Tibial nerve (tissue), 3 donors: ENCODE results near the gene NFAM1.

Experiments used
- POLR2A ChIP-seq, 2 donors: fragments of 450-650 bp; IDR thresholded peaks; one replicate each; pipeline ENCODE4 v1.6.1; 2017; ENCODE audit warnings: antibody characterized with exemption in 2 of 2, mild to moderate bottlenecking in 2 of 2, moderate library complexity in 2 of 2
- TF ChIP-seq, protein P1 (sequence below), 5 experiments: fragments of 200-600 bp in 3 of 5; fragments of 450-650 bp in 2 of 5; sonication (generic) in 3 of 5; IDR thresholded peaks; one replicate each; pipeline ENCODE4 v1.5.1; 2016 to 2019; ENCODE audit warnings: antibody characterized with exemption in 5 of 5, mild to moderate bottlenecking in 3 of 5, moderate library complexity in 2 of 5

GRCh38 chr22:42428760-42429159 lies 3.4 kb downstream of the NFAM1 start:
- TF ChIP-seq, protein P1, sequence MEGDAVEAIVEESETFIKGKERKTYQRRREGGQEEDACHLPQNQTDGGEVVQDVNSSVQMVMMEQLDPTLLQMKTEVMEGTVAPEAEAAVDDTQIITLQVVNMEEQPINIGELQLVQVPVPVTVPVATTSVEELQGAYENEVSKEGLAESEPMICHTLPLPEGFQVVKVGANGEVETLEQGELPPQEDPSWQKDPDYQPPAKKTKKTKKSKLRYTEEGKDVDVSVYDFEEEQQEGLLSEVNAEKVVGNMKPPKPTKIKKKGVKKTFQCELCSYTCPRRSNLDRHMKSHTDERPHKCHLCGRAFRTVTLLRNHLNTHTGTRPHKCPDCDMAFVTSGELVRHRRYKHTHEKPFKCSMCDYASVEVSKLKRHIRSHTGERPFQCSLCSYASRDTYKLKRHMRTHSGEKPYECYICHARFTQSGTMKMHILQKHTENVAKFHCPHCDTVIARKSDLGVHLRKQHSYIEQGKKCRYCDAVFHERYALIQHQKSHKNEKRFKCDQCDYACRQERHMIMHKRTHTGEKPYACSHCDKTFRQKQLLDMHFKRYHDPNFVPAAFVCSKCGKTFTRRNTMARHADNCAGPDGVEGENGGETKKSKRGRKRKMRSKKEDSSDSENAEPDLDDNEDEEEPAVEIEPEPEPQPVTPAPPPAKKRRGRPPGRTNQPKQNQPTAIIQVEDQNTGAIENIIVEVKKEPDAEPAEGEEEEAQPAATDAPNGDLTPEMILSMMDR (IDR thresholded peaks at IDR 0.05), result no peak
- no peak for TF ChIP-seq POLR2A (IDR thresholded peaks at IDR 0.05)
